ENCODE results near the gene SMIM34.
"Not testable (repeated sequence)": the region's sequence is repeated elsewhere in the genome, so short reads cannot be mapped to it uniquely, and the experiment has no call there.

The SMIM34 gene

DNA sequence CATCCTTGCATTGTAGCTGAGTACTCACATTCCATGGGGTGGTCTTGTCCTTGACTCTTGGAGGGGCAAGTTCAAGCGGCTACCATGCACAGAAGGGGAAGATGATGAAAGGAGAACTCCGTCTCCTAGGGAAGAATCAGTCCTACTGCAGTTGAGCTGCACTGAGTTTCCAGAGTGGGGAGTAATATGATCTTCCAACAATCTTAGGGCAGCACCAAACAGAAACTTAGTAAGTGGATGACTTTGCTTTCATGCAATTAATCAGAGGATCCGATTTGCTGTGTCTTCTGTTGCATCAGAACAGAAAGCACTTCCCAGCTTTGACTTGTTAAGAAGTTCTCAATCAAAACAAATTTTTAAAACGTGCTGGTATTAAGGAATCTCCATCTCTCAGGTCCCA, at the start of gene SMIM34:
TSS of gene SMIM34 (minus strand) at position 147 of the 400 bp plus-strand sequence. CDS start at position 35, 112 bp downstream.
- not testable (repeated sequence) for H3K4me1 Mint-ChIP-seq; H3K27ac Mint-ChIP-seq; H3K9me3 Mint-ChIP-seq; ATAC-seq (replicated peaks); H3K36me3 Mint-ChIP-seq; H3K4me3 Mint-ChIP-seq; DNase-seq; H3K27me3 Mint-ChIP-seq

DNA sequence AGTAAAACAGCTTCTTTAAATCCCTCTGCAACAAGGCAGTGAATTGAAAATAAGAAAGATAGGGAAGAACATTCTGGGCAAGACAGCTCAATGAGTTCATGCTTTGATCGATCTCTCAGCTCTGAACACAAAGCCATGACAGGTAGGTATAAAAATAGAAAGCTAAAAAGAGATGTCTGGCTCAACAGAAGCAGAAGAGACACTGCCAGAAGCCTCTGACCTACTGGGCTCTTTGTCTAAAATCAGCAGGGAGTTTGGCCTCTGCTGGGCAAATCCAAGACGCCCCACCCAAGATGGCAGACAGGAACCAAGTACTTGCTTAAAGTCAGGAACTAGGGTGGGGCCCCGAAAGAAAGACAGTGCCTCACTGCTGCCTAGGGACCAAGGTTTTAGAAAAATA, 43.6 kb upstream of the SMIM34 start:
- H3K27ac Mint-ChIP-seq; H3K4me1 Mint-ChIP-seq; H3K9me3 Mint-ChIP-seq; ATAC-seq (replicated peaks); H3K27me3 Mint-ChIP-seq; H3K4me3 Mint-ChIP-seq; H3K36me3 Mint-ChIP-seq; DNase-seq: not testable (repeated sequence)

DNA sequence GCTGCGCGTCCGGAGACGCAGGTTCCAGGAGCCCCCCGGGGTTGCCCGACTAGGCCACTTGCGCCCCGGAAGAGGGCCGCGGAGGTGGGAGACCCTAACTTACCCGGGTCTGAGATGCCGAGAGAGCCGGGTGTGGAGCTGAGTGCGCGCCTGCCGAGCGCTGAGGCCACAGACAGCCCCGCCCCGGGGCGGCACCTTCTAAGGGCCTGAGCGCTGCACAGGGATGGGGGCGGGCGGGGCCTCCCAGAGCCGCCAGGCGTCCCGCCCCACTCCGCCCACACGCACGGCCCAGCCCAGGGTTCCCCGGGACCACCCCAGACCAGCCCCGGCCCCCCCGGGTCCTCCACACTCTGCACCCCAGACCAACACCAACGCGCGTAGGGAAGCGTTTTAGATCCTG, 35.7 kb upstream of the SMIM34 start:
- H3K36me3 Mint-ChIP-seq; H3K4me1 Mint-ChIP-seq; H3K9me3 Mint-ChIP-seq; DNase-seq; H3K27ac Mint-ChIP-seq; H3K27me3 Mint-ChIP-seq; H3K4me3 Mint-ChIP-seq; ATAC-seq (replicated peaks): not testable (repeated sequence)

- not testable (repeated sequence) for H3K4me3 Mint-ChIP-seq; H3K27me3 Mint-ChIP-seq; ATAC-seq (replicated peaks); H3K27ac Mint-ChIP-seq; H3K4me1 Mint-ChIP-seq; H3K36me3 Mint-ChIP-seq; DNase-seq; H3K9me3 Mint-ChIP-seq
Measured at GRCh38 chr21:34458266-34458665, 34.5 kb upstream of the SMIM34 start.

DNA sequence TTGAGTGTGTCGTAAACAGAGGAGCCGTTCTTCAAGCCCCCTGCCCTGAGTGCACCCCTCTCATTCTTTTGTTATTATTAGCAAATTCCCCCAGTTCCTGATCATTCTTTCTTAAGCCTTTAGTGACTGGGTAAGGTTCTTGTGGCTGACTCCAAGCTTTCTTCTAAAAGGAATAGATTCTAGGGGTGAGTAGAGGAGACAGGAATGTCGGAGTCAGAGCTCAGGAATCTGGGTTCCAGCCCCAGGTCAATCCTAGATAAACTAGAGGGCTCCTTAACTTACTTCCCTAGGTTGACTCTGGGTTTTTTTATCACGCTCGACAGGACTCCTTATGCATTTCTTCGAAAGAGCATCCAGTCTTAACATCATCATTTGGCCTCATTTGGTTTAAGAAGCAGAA, 32.4 kb upstream of the SMIM34 start:
- not testable (repeated sequence) for H3K36me3 Mint-ChIP-seq; H3K4me1 Mint-ChIP-seq; H3K4me3 Mint-ChIP-seq; ATAC-seq (replicated peaks); H3K9me3 Mint-ChIP-seq; H3K27ac Mint-ChIP-seq; DNase-seq; H3K27me3 Mint-ChIP-seq

GRCh38 chr21:34455628-34456027, 31.9 kb upstream of the SMIM34 start:
- not testable (repeated sequence) for H3K4me1 Mint-ChIP-seq; H3K27ac Mint-ChIP-seq; H3K36me3 Mint-ChIP-seq; DNase-seq; H3K27me3 Mint-ChIP-seq; H3K9me3 Mint-ChIP-seq; ATAC-seq (replicated peaks); H3K4me3 Mint-ChIP-seq

DNA sequence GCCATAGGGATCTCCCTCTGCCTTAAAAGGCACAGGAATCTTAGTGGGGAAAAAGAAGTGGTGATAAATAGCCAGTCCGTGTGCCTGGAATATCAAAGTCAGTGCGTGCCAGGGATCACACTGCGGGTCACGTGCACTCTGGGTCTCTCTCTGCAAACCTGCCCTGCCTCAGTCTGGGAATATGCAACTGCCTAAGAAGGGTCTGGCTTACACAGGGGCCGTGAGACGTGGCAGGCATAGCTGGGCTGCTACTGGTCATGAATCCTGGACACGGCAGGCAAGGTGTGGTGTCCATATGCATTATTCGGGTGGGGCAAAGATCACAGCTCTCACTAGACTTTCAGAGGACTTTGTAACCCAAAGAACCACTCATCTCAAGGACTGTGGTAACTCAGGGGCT, 23.3 kb upstream of the SMIM34 start:
- DNase-seq; ATAC-seq (replicated peaks); H3K9me3 Mint-ChIP-seq; H3K4me1 Mint-ChIP-seq; H3K4me3 Mint-ChIP-seq; H3K27ac Mint-ChIP-seq; H3K27me3 Mint-ChIP-seq; H3K36me3 Mint-ChIP-seq: not testable (repeated sequence)

GRCh38 chr21:34443486-34443885, 19.7 kb upstream of the SMIM34 start:
- H3K4me3 Mint-ChIP-seq, DNase-seq, H3K4me1 Mint-ChIP-seq, H3K27me3 Mint-ChIP-seq, H3K27ac Mint-ChIP-seq, H3K9me3 Mint-ChIP-seq, H3K36me3 Mint-ChIP-seq: not testable (repeated sequence)
- ATAC-seq (replicated peaks): peak; percentile 65 to 77

- not testable (repeated sequence) for H3K9me3 Mint-ChIP-seq, H3K27ac Mint-ChIP-seq, H3K36me3 Mint-ChIP-seq, H3K4me1 Mint-ChIP-seq, DNase-seq, H3K27me3 Mint-ChIP-seq, H3K4me3 Mint-ChIP-seq
- peak; percentile 38 to 87 for ATAC-seq (replicated peaks)
Measured at GRCh38 chr21:34429710-34430109, 6.0 kb upstream of the SMIM34 start.

DNA sequence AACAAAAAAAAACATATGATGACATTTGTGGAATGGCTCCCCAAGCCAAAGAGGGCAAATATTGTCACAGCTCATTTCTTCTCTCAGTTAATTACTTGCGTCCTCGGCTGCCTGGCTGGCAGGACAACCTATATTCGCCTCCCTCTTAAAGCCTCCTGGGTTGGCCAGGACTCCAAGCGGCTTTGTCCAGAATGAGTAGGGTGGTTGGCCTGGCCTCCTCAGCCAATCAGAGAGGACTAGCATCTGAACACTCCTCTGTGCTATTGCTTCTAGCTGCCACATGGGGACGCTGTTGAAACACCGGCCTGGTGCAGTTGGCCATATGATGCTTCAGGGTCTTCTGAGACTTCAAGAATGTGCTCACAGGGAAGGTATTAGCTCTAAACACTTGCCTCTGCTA, 4.7 kb upstream of the SMIM34 start:
- not testable (repeated sequence) for DNase-seq; H3K36me3 Mint-ChIP-seq; H3K4me1 Mint-ChIP-seq; H3K9me3 Mint-ChIP-seq; H3K27me3 Mint-ChIP-seq; ATAC-seq (replicated peaks); H3K27ac Mint-ChIP-seq; H3K4me3 Mint-ChIP-seq

DNA sequence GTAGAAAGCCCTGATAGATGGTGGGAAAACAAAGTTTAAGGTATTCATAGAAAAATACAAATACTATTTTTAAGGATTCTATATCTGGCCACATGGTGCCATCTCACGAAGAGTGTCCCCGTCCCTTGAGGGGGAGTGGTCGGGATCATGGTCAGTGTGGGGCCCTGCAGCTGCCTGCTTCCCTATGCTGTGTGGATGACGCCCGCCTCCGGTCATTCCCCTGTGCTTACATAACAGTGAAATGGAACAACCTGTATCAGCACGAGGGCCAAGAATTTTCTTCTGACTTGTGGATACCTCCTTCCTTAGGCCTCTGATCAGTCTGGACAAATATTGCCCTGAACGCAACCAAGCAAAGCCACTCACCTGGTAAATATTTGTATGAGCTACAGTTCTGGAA, 3.6 kb upstream of the SMIM34 start:
- not testable (repeated sequence) for H3K27me3 Mint-ChIP-seq; H3K4me1 Mint-ChIP-seq; H3K36me3 Mint-ChIP-seq; ATAC-seq (replicated peaks); DNase-seq; H3K27ac Mint-ChIP-seq; H3K9me3 Mint-ChIP-seq; H3K4me3 Mint-ChIP-seq

GRCh38 chr21:34417448-34418077, 6.2 kb downstream of the SMIM34 start:
- not testable (repeated sequence) for H3K36me3 Mint-ChIP-seq, DNase-seq, H3K9me3 Mint-ChIP-seq, H3K4me1 Mint-ChIP-seq, H3K27ac Mint-ChIP-seq, H3K4me3 Mint-ChIP-seq, H3K27me3 Mint-ChIP-seq
- ATAC-seq (replicated peaks): peak in 1 of 2 donors; percentile 61

DNA sequence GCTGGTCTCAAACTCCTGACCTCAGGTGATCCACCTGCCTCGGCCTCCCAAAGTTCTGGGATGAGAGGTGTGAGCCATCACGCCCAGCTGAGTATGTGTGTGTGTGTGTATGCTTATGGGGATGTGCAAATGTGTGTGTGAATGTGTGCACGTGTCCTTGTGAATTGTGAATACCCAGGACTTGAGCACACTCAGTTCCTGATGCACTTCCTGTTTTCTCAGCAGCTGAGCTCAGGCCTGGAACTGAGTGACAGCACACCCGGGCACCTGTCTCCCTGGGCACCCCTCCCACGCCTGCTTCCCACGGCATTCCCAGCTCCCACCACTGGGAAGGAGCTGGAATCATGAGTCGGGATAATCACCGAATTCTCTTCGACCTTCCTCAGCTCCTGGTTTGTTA, 16.5 kb downstream of the SMIM34 start:
- not testable (repeated sequence) for DNase-seq, H3K27ac Mint-ChIP-seq, H3K4me1 Mint-ChIP-seq, H3K27me3 Mint-ChIP-seq, H3K9me3 Mint-ChIP-seq, H3K4me3 Mint-ChIP-seq, H3K36me3 Mint-ChIP-seq
- ATAC-seq (replicated peaks): peak; percentile 49 to 53

DNA sequence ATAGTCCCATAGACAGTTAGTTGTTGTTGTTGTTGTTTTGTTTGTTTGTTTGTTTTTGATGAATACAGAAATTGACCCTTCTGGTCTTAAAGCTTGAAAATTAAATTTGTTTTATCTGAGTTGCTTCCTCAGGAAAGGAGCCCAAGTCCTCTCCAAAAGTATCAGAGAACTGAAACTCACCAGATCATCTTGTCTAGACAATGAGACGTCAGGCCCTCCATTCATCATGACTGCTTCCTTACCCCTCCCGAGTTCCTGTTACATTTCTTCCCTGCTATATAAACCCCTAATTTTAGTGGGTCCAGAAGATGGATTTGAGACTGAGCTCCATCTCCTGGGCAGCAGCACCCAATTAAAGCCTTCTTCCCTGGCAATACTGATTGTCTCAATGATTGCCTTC, 17.1 kb downstream of the SMIM34 start:
- ATAC-seq (replicated peaks): peak; percentile 41 to 54
- H3K27ac Mint-ChIP-seq, H3K9me3 Mint-ChIP-seq: not testable (repeated sequence)

DNA sequence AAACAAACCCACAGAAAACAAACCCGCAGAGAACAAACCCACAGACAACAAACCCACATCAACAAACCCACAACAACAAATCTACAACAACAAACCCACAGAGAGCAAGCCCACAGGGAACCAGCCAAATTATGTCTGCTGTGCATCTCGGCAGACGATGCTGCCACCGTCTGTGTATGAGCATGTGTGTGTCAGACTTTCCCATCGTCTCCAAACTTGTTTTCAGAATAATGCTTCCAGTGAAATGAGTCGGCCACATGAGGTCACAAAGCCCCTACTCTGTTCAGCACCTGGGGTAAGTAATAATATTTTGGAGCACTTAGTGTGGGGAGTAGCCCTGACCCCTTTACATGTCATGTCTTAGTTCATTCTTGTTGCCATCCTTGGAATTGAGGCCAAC, 17.6 kb downstream of the SMIM34 start:
- not testable (repeated sequence) for H3K27ac Mint-ChIP-seq, H3K9me3 Mint-ChIP-seq, H3K4me3 Mint-ChIP-seq, DNase-seq, H3K36me3 Mint-ChIP-seq, H3K27me3 Mint-ChIP-seq, H3K4me1 Mint-ChIP-seq
- ATAC-seq (replicated peaks): peak in 1 of 2 donors; percentile 36

More for the DNA sequence above, 17.1 kb downstream of the SMIM34 start:
- not testable (repeated sequence) for H3K36me3 Mint-ChIP-seq, H3K4me1 Mint-ChIP-seq, H3K27me3 Mint-ChIP-seq, DNase-seq, H3K4me3 Mint-ChIP-seq

DNA sequence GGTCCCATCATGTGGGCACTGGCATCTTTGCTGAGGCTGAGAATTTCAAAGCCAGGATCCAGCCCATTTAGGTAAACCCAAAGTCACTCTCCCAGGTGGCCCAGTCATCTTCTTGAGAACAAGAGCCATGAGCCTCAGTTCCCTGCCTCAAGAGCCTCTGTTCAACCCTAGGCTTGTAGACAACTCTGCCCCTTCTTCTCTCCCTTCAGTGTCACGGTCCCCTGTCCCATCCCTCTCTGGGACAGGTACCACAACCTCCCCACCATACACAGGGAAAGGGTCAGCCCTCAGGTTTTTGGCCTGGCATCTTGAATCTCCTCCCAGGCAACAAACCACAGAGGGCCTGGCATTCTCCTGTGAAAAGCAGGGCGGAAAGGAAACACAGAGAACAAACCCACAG, 18.1 kb downstream of the SMIM34 start:
- not testable (repeated sequence) for DNase-seq; H3K36me3 Mint-ChIP-seq; H3K27ac Mint-ChIP-seq; H3K27me3 Mint-ChIP-seq; H3K4me1 Mint-ChIP-seq; H3K9me3 Mint-ChIP-seq; H3K4me3 Mint-ChIP-seq; ATAC-seq (replicated peaks)

Data from stimulated activated naive B cell treated with anti-CD40 and anti-IgM and Interleukin-4, amounts not matched to agents 10 μg/mL and 1 μg/mL and 100 μg/mL, for 72 hours (primary cell).